GM12892 (cell line): ENCODE data around the gene TCF7L1.

Experiments
- DNase-seq: peaks from one replicate; pipeline ENCODE4 v3.0.0; 2011; ENCODE audit not compliant: insufficient read length
- FAIRE-seq: peaks from 2 replicates; lab custom pipeline; 2011; peaks lifted over from hg19 to GRCh38; lab: Jason Lieb, UNC
- POLR2A ChIP-seq: IDR thresholded peaks from 2 replicates; pipeline ENCODE4 v1.6.1; 2011; ENCODE audit warnings: low read depth, low read length, control low read depth
- POLR2AphosphoS5 ChIP-seq: IDR thresholded peaks from 2 replicates; pipeline ENCODE4 v1.6.1; 2011; ENCODE audit warnings: low read depth, low read length, control low read depth
- TAF1 ChIP-seq: IDR thresholded peaks from 2 replicates; pipeline ENCODE4 v1.6.1; 2011; ENCODE audit warnings: low read depth, mild to moderate bottlenecking, control low read depth, low read length, borderline replicate concordance

TCF7L1 gene

DNA sequence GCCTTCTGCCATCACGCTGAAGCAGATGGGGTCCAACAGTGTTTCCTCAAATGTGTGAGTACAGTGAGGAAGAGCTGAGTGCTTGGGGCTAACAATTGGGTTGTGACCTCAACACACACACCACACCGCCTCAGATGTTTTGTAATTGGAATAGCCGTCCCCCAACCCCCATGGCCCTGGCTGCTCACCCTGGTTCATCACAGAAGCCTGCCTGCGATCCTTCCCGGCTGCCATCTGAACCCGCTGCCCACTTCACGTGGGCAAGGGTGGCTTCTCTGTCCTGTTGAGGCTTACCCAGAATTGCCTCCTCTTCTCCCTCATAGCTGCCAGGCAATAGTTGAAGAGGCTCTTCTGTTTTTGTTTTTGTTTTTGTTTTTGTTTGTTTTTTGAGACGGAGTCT is 150.4 kb downstream of the TCF7L1 start:
- TF ChIP-seq TAF1 (no peak), POLR2A (no peak), POLR2AphosphoS5 (no peak)
- DNase-seq (no peak), FAIRE-seq (no peak)

DNA sequence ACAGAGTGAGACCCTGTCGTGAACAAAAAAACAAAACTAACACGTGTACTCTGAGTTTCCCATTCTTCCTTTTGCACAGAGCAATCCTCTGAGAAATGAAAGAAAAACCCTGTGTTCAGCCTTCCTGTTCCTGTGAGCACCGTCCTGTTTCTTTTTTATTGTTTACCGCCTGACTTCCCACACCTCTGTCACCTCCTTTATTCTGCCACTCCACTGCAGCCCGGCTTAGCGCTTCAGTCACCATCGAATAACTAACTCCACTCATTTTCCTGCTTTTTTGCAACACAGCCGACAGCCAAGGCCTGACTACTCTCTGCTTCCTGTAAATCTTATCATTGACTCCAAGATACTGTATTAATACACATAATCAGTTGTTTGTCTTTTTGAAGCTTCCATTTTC is 153.7 kb downstream of the TCF7L1 start:
- FAIRE-seq (no peak), DNase-seq (no peak)
- TF ChIP-seq POLR2A (no peak), POLR2AphosphoS5 (no peak), TAF1 (no peak)

DNA sequence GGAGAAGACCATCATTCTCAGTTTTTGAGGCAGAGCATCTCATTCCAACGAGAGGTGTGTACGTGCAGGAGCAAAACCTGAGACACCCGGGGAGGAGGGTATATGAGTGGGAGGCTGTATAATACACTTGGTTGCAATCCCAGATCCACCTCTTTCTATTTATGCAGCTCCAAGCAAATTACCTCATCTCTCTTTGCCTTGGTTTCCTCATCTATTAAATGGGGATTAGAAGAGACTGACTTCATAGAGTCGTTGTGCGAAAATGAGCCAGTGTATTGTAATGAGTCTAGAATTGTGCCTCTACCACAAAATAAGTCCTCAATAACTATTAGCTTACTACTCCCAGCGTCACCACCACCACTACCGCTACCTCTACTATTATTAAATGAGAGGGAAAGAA is 154.5 kb downstream of the TCF7L1 start:
- no peak for DNase-seq
- no peak for FAIRE-seq
- no peak for TF ChIP-seq TAF1
- no peak for TF ChIP-seq POLR2AphosphoS5
- no peak for TF ChIP-seq POLR2A

DNA sequence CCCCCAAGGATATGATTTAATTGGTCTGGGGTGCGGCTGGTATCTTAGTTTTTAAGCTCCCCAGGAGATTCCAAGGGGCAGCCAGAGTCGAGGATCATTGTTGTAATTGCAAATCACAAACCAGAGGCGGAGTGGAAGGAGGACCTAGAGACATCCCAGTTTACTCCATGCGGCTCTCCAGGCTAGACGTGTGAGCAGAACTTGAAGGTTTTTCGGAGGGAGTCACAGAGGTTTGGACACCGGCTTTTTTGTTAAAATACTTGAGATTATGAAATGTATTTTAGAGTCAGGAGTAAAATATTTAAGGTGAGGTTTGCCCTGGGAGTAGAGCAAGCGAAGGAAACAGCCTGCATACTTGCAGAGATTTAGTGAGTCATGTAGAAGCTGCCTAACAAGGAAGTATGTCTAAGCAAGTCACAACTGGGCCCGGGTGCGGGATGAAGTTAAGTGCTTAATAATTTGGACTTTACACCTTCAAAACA is 155.1 kb downstream of the TCF7L1 start:
- FAIRE-seq (no peak), DNase-seq (no peak)
- TF ChIP-seq POLR2AphosphoS5 = no peak
- TF ChIP-seq TAF1 = no peak
- no peak for TF ChIP-seq POLR2A

DNA sequence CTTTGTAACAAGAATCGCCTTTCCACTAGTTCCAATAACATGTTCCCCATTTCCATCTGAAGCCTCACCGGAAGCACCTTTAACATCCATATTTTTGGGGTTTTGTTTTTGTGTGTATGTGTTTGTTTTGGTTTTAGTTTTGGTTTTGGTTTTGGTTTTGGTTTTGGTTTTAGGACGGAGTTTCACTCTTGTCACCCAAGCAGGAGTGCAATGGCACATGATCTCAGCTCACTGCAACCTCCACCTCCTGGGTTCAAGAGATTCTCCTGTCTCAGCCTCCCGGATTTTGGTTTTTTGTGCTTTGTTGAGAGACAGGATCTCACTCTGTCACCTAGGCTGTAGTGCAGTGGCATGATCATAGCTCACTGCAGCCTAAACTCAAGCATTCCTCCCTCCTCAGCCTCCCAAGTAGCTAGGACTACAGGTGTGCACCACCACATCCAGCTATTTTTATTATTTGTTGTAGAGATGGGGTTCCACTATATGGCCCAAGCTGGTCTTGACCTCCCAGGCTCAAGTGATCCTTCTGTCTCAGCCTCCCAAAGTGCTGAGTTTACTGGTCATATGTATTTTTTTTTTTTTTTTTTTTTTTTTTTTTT is 158.3 kb downstream of the TCF7L1 start:
- DNase-seq = no peak
- no peak for FAIRE-seq
- TF ChIP-seq TAF1 (no peak), POLR2AphosphoS5 (no peak), POLR2A (no peak)

DNA sequence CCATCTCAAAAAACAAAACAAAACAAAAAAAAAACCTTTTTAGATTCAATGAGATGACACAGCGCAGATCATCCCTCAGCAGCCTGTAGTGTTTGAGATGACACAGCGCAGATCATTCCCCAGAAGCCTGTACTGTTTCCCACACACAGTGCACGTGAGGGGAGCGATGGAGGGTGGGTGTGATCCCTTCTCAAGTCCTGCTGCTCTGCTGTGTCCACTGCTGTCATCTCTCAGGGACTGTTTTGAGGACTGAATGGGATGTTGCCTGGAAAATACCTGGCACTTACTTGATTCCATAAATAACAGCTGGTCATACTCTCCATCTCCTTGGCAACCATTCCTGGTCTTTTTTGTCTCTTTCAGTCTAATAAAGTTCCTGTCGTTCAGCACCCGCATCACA is 168.9 kb downstream of the TCF7L1 start:
- FAIRE-seq (no peak), DNase-seq (no peak)
- TF ChIP-seq POLR2A (no peak), POLR2AphosphoS5 (no peak), TAF1 (no peak)

DNA sequence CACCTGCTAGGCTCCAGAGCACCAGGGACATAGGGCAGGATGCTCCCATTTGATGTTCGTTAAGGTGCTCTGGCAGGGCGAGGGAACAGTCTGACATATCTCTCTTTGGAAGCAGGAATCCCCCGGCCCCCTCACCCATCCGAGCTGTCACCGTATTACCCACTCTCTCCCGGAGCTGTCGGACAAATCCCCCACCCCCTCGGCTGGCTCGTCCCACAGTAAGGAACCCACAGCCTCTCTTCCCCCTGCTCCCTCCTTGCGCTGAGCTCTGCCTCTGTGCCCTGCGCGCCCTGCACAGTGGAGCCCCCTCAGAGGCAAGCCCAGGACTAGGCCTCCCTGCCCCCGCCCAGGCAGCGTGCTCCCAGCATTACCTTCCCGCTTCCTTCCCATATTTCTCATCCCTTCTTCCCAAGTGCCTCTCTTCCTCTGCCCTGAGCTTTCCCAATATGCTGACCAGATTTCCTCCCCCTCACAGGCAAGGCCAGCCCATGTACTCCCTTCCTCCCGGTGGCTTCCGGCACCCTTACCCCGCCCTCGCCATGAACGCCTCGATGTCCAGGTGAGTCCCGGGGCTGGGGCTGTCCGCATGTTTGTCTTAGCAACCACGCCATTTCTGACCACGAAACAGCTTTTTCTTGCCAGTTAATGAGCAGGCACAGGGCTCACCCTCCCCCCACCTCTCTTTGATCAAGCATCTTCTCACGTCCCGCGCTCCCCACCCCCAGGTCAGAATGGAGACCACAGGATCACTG is 170.8 kb downstream of the TCF7L1 start:
- no peak for FAIRE-seq

DNA sequence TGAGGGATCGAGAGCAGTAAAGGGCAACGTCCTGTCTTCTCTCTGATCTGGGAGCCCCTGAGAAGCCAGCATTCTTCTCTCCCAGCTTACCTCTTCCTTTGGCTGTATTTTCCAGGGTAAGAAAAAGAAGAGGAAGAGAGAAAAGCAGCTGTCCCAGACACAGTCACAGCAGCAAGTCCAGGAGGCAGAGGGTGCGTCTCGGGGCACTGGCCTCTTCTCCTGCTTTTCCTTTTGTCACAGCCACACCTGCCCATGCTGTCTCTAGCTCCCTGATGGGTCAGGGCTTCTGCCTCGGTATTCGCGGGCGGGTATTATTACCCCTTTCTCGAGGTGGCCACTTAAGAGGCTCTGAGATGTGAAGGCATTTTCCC is 174.3 kb downstream of the TCF7L1 start:
- no peak for FAIRE-seq
- TF ChIP-seq TAF1 (no peak), POLR2A (no peak), POLR2AphosphoS5 (no peak)

More for the DNA sequence above, 170.8 kb downstream of the TCF7L1 start:
- TF ChIP-seq TAF1 (no peak), POLR2A (no peak), POLR2AphosphoS5 (no peak)
- no peak for DNase-seq

DNA sequence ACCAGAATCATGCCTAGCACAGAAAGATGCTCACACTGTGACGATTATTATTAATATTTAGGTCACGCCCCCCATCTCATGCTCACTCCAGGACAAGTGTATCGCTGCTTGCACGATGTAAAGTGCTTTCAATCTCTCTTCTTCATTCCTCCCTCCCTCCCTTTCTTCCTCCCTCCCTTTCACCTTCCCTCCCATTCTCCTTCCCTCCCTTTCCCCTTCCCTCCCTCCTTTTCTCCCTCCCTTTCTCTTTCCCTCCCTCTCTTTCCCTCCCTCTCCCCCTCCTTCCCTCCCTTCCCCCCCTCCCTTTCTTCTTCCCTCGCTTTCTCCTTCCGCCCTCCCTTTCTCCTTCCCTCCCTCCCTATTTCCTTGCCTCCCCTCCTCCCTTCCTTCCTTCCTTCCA is 175.0 kb downstream of the TCF7L1 start:
- TF ChIP-seq TAF1 (no peak), POLR2AphosphoS5 (no peak), POLR2A (no peak)
- FAIRE-seq (no peak), DNase-seq (no peak)

More for the DNA sequence above, 174.3 kb downstream of the TCF7L1 start:
- no peak for DNase-seq

DNA sequence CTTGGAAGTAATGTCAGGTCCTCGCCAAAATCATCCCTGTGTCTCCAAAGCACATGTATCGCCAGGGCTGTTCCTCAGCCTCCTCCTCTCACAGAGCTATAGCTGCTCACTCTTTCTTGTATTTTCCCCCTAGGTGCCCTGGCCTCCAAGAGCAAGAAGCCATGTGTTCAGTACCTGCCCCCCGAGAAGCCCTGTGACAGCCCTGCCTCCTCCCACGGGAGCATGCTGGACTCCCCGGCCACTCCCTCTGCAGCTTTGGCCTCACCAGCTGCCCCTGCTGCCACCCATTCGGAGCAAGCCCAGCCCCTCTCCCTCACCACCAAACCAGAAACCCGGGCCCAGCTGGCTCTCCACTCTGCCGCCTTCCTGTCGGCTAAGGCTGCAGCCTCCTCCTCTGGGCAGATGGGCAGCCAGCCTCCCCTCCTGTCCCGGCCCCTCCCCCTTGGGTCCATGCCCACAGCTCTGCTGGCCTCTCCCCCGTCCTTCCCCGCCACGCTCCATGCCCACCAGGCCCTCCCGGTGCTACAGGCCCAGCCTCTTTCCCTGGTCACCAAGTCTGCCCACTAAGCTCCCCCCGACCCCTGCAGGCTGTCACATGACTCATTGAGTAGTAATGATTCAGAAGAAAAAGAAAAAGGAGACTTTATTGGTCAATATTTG is 175.8 kb downstream of the TCF7L1 start:
- TF ChIP-seq TAF1 (no peak), POLR2A (no peak), POLR2AphosphoS5 (no peak)
- DNase-seq (no peak), FAIRE-seq (no peak)

DNA sequence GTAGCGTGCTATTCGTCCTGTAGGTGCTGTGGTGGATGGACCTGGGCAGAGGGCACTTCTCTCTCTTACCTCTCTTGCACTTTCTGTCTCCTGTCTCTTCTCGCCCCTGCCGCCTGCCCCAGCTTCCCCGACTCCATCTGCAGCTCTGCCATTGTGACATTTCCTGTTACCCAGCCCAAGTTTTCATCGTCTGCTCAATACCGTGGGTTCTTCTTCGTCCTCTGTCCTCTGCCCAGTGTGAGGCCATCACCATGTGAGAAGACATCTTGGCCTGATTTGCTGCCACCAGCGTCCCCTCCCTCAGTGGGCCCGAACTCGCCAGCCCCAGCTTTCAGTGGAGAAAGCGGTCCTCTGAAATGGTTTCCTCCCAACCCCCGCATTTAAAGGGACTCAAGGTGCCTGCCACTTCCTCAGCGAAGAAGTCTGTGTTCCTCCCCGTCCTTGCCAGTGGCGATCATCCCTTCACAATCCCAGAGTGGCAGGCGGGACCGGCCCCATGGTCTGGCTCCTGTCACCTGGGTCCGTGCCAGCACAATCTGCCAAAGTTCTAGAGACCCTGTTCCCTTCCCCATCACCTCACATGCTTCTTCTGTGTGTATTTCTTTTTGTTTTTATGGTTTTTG is 176.6 kb downstream of the TCF7L1 start:
- DNase-seq (no peak), FAIRE-seq (no peak)
- no peak for TF ChIP-seq POLR2AphosphoS5
- no peak for TF ChIP-seq POLR2A
- no peak for TF ChIP-seq TAF1
